Astrocyte (in vitro differentiated cells and primary cell): Measurements from ENCODE around the gene MLPH. TPM values are rescaled to one million over a fixed set of nuclear protein-coding genes. Genes with fewer than 3 reads are reported as not detected.

Experiments used
- DNase-seq: peaks from one replicate; pipeline ENCODE4 v3.0.0-alpha.2; 2010; ENCODE audit warnings: low read depth
- FAIRE-seq: peaks from 2 replicates; lab custom pipeline; 2011; peaks lifted over from hg19 to GRCh38; lab: Jason Lieb, UNC
- H2AFZ ChIP-seq: 2 replicates; pipeline ENCODE4 v1.6.0; 2012; ENCODE audit warnings: low read depth, low read length, inconsistent platforms
- H3K27ac ChIP-seq: 2 replicates; pipeline ENCODE4 v1.5.1; 2011; ENCODE audit warnings: low read depth, low read length, inconsistent platforms
- H3K27me3 ChIP-seq: 2 replicates; pipeline ENCODE4 v1.6.0; 2011; ENCODE audit warnings: low read length, inconsistent platforms; ENCODE audit not compliant: insufficient read depth
- H3K36me3 ChIP-seq: 2 replicates; pipeline ENCODE4 v1.5.1; 2011; ENCODE audit warnings: low read length, inconsistent platforms; ENCODE audit not compliant: insufficient read depth
- H3K4me1 ChIP-seq: 2 replicates; pipeline ENCODE4 v1.5.1; 2011; ENCODE audit warnings: low read length, inconsistent platforms; ENCODE audit not compliant: insufficient read depth
- H3K4me2 ChIP-seq: 2 replicates; pipeline ENCODE4 v1.6.0; 2012; ENCODE audit warnings: low read length, inconsistent platforms
- H3K4me3 ChIP-seq: 2 replicates; pipeline ENCODE4 v1.5.1; 2011; ENCODE audit warnings: low read depth, mild to moderate bottlenecking, low read length, inconsistent platforms; ENCODE audit not compliant: insufficient read depth
- H3K79me2 ChIP-seq: 2 replicates; pipeline ENCODE4 v1.6.0; 2012; ENCODE audit warnings: mild to moderate bottlenecking, low read length, inconsistent platforms; ENCODE audit not compliant: insufficient read depth
- H3K9ac ChIP-seq: 2 replicates; pipeline ENCODE4 v1.6.0; 2012; ENCODE audit warnings: mild to moderate bottlenecking, low read length, inconsistent platforms
- H3K9me3 ChIP-seq: 2 replicates; pipeline ENCODE4 v1.5.1; 2012; ENCODE audit warnings: low read depth, mild to moderate bottlenecking, low read length, inconsistent platforms; ENCODE audit not compliant: insufficient read depth
- H4K20me1 ChIP-seq: 2 replicates; pipeline ENCODE4 v1.6.0; 2012; ENCODE audit warnings: low read length, inconsistent platforms; ENCODE audit not compliant: insufficient read depth
- H3K27ac Mint-ChIP-seq: one replicate; pipeline ENCODE4 v1.8.0; 2021; ENCODE audit warnings: mild to moderate bottlenecking, mixed read lengths; ENCODE audit not compliant: unreplicated experiment
- H3K27me3 Mint-ChIP-seq: one replicate; pipeline ENCODE4 v1.8.0; 2021; ENCODE audit warnings: low read depth, mixed read lengths; ENCODE audit not compliant: unreplicated experiment
- H3K36me3 Mint-ChIP-seq: one replicate; pipeline ENCODE4 v1.8.0; 2021; ENCODE audit warnings: low read depth, mixed read lengths; ENCODE audit not compliant: unreplicated experiment
- H3K4me1 Mint-ChIP-seq: one replicate; pipeline ENCODE4 v1.8.0; 2021; ENCODE audit warnings: low read depth, mixed read lengths; ENCODE audit not compliant: unreplicated experiment
- H3K4me3 Mint-ChIP-seq: one replicate; pipeline ENCODE4 v1.8.0; 2021; ENCODE audit warnings: mild to moderate bottlenecking, moderate library complexity, mixed read lengths; ENCODE audit not compliant: unreplicated experiment
- H3K9me3 Mint-ChIP-seq: one replicate; pipeline ENCODE4 v1.8.0; 2021; ENCODE audit warnings: mild to moderate bottlenecking, mixed read lengths; ENCODE audit not compliant: unreplicated experiment
- CTCF ChIP-seq: IDR thresholded peaks from 2 replicates; pipeline ENCODE4 v1.5.1; 2011; ENCODE audit warnings: low read depth, mild to moderate bottlenecking, inconsistent platforms, low read length, moderate library complexity; ENCODE audit not compliant: insufficient read depth
- EZH2 ChIP-seq: IDR thresholded peaks from 2 replicates; pipeline ENCODE4 v1.6.1; 2012; ENCODE audit warnings: mild to moderate bottlenecking, low read length, inconsistent platforms; ENCODE audit not compliant: insufficient read depth
- total RNA-seq: library from RNA; stranded (reverse); gene quantifications from 2 replicates; pipeline ENCODE4 v1.2.1, GENCODE V29; 2021

MLPH gene
- total RNA-seq, 1 donor from 2014 or later = 14.2 TPM

DNA sequence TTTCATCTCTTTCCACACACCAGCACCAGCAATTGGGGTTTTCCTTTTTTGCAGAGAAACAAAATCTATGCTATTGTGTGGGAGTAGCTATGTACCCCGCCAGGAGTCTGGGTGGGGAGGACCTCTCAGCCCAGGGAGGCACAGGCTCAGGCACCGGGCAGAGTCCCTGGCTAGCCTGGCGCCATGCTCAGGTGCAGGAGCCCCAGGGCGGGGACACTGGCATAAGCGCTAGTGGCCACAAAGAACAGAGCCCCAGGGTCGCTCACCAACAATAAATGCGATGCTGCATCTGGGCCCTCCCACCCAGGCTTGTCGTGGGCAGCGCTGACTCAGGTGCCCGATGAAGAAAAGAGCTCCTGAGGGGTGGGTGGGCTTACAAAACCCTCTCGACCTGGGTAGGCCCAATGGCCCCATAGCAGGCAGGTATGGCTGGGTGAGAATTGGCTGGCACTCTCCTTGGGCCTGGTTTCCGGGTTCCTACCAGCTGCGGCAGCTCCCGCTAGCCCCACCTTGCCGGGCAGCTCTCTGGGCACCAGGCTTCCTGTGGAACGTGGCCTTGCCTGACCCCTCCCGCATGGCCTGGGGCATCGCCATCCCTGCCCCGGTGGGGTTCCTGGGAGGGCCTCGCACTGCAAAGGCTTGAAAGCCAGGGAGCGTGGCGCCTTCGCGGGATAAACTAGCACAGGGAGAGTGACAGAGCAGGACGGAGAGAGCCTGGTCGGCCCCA lies 41.3 kb upstream of the MLPH start:
- no peaks in the 10 kb centered on the region for H3K9me3 ChIP-seq
- H3K36me3 Mint-ChIP-seq = peaks cover 3% of the 10 kb centered on the region
- H3K27me3 Mint-ChIP-seq = peaks cover 7% of the 10 kb centered on the region
- H3K9ac ChIP-seq = no peak overlapping the region
- H3K4me3 ChIP-seq = no peak overlapping the region
- no peak overlapping the region for H3K27ac ChIP-seq
- no peak overlapping the region for H3K27ac Mint-ChIP-seq
- no peak for DNase-seq
- H3K4me1 Mint-ChIP-seq = peaks cover 17% of the 10 kb centered on the region
- FAIRE-seq = no peak
- no peaks in the 10 kb centered on the region for H3K79me2 ChIP-seq
- H3K4me1 ChIP-seq = peaks cover 23% of the 10 kb centered on the region
- no peak overlapping the region for H3K4me2 ChIP-seq
- no peaks in the 10 kb centered on the region for H4K20me1 ChIP-seq
- no peaks in the 10 kb centered on the region for H3K27me3 ChIP-seq
- no peak overlapping the region for H2AFZ ChIP-seq
- H3K36me3 ChIP-seq = no peaks in the 10 kb centered on the region
- peaks cover 4% of the 10 kb centered on the region for H3K9me3 Mint-ChIP-seq
- TF ChIP-seq EZH2 (no peak), CTCF (no peak)
- no peak overlapping the region for H3K4me3 Mint-ChIP-seq

GRCh38 chr2:237446338-237446665 lies 40.7 kb upstream of the MLPH start:
- no peak for TF ChIP-seq CTCF
- H3K4me3 Mint-ChIP-seq = no peak overlapping the region
- no peak overlapping the region for H3K4me2 ChIP-seq
- no peaks in the 10 kb centered on the region for H3K27me3 ChIP-seq
- H3K9ac ChIP-seq = no peak overlapping the region
- no peak overlapping the region for H2AFZ ChIP-seq
- H3K36me3 ChIP-seq = no peaks in the 10 kb centered on the region
- no peaks in the 10 kb centered on the region for H3K9me3 ChIP-seq
- H3K27ac Mint-ChIP-seq = no peak overlapping the region
- H3K4me3 ChIP-seq = no peak overlapping the region
- peaks cover 8% of the 10 kb centered on the region for H3K9me3 Mint-ChIP-seq
- FAIRE-seq (no peak), DNase-seq (no peak)
- peaks cover 13% of the 10 kb centered on the region for H3K4me1 Mint-ChIP-seq
- H3K27ac ChIP-seq = no peak overlapping the region
- peaks cover 3% of the 10 kb centered on the region for H3K36me3 Mint-ChIP-seq
- no peaks in the 10 kb centered on the region for H3K79me2 ChIP-seq
- H4K20me1 ChIP-seq = no peaks in the 10 kb centered on the region
- H3K4me1 ChIP-seq = peaks cover 18% of the 10 kb centered on the region
- H3K27me3 Mint-ChIP-seq = peaks cover 12% of the 10 kb centered on the region

DNA sequence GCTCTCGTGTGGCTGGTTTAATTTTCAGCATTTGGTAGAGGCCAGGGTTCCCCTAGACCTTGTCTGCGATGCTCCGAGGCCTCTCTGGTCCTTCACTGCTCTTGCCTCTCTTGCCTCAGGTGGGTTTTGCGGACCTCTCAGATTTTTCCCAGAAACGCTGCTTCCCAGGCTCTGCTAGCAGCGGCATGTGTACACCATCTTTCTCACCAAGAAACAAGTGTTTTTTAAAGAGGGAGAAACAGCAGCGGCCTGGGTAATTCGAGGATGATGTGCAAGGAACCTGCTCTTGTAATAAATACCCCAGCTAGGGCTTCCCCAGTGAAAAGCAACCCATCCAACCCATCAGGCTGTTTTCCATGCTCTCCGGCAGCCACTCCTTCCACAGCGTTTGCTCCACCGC lies 39.6 kb upstream of the MLPH start:
- H3K36me3 Mint-ChIP-seq = peaks cover 3% of the 10 kb centered on the region
- Histone ChIP-seq H2AFZ (no peak overlapping the region), H3K9ac (no peak overlapping the region), H3K36me3 (no peaks in the 10 kb centered on the region), H3K4me2 (no peak overlapping the region), H3K4me1 (peaks cover 6% of the 10 kb centered on the region), H3K27ac (no peak overlapping the region), H3K9me3 (no peaks in the 10 kb centered on the region), H3K27me3 (no peaks in the 10 kb centered on the region), H4K20me1 (no peaks in the 10 kb centered on the region), H3K79me2 (no peaks in the 10 kb centered on the region), H3K4me3 (no peak overlapping the region)
- peaks cover 16% of the 10 kb centered on the region for H3K27me3 Mint-ChIP-seq
- no peak for FAIRE-seq
- H3K27ac Mint-ChIP-seq = no peak overlapping the region
- H3K4me1 Mint-ChIP-seq = peaks cover 11% of the 10 kb centered on the region
- H3K9me3 Mint-ChIP-seq = peaks cover 8% of the 10 kb centered on the region
- H3K4me3 Mint-ChIP-seq = no peak overlapping the region
- no peak for DNase-seq
- TF ChIP-seq CTCF (no peak), EZH2 (no peak)
